Activated CD8-positive, alpha-beta memory T cell treated with anti-CD3 and anti-CD28 coated beads, Interleukin-2, amount 50 U/mL, for 24 hours (primary cell): Measurements from ENCODE around the gene NUP62CL.
"Not testable (repeated sequence)": the region's sequence is repeated elsewhere in the genome, so short reads cannot be mapped to it uniquely, and the experiment has no call there.

Source experiments
- DNase-seq: peaks from one replicate; pipeline ENCODE4 v3.0.0-alpha.2; 2020; ENCODE audit errors: extremely low read depth

Gene NUP62CL, protein sequence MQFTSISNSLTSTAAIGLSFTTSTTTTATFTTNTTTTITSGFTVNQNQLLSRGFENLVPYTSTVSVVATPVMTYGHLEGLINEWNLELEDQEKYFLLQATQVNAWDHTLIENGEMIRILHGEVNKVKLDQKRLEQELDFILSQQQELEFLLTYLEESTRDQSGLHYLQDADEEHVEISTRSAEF

DNA sequence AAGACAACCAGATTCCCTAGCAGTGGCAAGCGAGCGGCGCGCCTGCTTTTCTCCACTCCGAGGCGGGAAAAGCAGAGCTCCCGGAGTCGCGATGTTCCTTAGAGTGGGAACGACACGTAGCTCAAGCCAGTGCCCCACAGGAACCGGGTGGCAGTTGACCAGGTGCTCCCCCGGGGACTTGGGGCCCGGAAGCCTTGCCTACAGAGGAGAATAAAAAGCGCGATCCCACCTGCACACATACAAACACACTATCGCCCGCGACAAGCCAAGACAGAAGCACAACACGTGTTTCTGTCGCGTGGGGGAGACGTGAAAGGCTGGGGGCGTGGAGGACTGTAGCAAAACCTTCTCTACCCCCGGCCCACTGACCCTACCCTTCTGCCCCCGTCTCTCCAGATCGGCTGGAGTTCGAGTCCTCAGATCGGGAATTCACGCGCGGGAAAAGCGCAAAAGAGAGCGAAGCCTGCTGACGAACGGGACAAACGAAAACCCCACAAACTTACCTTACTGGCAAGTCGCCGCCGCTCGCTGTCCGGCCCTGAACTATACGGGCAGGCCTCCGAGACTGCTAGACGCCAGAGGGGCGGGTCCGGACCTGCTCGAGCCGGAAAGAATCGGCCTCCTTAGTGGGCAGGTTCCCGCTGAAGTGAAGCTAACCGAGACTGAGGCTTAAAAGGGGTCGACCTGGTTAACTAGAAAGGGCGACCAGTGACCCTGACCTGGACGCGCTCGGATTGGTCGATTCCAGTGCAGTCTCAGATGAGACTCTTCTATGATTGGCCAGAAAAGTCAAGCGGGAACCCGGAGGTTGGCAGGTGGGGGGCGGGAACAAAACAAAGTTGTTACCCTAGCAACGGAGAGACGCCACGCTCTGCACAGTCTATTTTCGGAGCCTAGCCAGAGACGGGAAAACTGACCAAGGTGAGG is at the start of gene NUP62CL, which contains the start of gene DNAAF6:
Gene NUP62CL, minus strand, starts transcription at position 664 of the 927 bp plus-strand sequence. CDS start 31,287 bp downstream, outside the sequence.
Gene DNAAF6, plus strand, starts transcription at position 842 of the 927 bp plus-strand sequence. CDS start 6,265 bp downstream, outside the sequence.
- DNase-seq, result peak; percentile 30

DNA sequence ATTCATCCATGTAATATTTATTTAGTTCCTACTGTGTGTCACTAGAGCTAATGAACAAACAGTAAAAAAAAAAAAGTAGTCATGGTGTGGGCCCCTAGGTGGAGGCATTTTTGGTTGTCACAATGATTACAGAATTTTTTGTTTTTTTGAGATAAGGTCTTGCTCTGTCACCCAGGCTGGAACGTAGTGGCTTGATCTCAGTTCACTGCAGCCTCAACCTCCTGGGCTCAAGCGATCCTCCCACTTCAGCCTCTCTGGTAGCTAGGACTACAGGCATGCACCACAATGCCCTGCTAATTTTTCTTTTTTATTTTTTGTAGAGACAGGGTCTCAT is 22.2 kb upstream of the NUP62CL start:
- DNase-seq, result no peak

DNA sequence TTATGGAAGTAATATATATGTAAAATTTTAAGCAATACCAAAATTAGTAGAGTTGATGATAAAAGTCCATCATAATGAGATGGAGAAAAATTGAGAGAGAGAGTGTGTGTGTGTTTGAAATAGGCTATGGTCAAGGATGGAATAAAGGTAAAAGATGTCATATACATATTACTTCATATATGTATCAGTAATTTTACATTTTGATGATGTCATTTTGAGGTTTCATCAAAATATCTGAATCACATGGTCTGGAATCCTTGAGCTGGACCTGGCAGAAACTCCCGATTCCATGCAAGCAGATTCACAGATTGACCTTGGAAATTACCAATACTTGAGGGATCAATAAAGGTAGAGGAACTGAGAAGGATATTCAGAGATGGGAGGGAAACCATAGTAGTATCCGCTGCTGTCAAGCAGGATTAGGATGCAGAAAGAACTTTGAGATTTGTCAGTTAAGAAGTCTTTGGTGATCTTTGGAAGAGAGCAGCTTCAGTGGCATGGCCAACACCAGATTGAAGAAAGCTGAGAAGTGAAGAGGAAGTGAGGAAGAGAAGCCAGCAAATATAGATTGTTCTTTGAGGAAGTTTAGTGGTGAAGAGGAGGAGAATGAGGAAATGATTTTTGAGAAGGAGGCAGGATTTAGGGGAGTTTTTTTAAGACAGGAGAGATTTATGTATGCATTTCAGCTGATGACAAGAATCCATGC is 21.7 kb upstream of the NUP62CL start:
- no peak for DNase-seq

DNA sequence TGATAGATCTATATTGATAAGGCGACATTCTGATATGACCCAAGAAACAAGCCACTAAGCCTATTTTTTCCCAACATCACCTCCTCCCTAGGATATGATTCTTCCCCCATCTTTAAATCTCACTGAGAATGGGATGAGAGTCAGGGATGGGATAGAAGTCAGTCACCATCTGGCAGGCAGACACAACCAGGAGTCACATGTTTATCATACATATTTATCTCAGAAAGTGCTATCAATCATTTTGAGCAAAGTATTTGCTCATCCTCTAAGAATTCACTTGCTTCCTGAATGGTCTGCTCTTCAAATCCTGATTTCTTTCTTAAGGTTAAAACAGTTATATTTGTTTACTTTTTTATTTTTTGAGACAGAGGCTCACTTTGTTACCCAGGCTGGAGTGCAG is 20.5 kb upstream of the NUP62CL start:
- no peak for DNase-seq

DNA sequence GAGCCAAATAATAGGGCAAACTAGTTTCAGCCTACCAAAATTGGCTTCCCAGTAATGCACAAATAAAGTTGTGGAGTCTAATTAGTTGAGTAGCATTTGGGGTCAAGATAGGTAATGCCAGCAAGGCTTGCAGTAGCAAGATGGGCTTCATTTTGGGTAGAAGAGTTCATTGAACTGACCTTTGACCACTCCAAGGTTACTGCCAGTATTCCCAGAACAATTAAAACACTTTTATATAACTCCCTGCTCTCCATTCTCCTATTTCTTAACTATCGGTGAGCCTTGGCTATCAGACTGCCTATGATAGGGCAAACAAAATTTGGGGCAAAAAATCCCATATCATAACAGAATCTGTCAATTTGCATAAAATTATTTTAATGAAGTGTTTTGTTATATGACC is 7.2 kb upstream of the NUP62CL start:
- DNase-seq, result no peak

DNA sequence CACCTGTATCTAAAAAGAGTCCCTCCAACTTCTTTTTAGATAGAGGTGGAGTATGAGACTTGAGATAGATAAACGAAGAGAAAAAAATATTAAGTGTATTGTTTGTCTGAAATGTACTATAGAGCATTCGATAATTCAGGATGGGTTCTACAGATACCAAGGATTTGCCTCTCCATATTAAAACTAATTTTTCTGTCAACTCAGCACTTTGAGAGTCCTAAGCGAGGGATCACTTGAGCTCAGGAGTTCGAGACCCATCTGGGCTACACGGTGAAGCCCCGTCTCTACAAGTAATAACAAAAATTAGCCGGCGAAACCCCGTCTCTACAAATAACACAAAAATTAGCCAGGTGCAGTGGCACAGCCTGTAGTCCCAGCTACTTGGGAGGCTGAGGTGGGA is 1.7 kb upstream of the NUP62CL start:
- DNase-seq, result no peak

DNA sequence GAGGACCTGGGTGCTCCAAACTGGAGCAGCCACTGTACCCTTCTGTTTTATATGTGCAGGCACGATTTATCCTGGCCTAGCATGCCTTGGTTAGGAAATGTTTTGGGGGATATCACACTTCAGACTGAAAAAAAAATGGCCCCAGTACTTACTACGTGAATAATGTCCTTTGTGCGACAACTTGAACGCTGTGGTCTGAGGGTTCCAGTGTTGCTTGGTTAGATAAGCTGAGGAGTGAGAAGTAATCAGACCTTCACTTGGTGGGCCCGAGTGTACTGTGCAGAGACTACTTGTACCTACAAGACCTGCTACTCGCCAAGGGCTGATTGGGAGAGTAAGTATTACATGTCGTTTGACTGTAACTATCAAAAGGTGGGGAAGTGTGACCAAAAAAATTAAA is 856 bp upstream of the NUP62CL start:
- no peak for DNase-seq

DNA sequence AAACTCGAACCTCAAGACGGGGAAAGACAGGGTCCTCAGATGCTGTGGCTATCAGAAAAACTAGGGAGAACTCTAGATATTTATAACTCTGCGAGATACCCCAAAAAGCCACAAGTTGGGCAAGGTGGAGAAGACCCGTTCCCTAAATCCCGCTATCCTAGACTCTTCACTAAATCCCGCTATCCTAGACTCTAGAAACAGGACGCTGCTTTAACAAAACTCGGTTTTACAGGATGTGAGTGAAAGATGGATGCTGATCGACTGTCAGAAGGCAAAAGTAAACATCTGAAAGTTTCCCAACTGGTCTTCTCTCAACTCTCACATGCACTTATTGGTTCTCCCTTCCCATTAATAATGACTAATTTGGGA is 448 bp upstream of the NUP62CL start:
- no peak for DNase-seq

DNA sequence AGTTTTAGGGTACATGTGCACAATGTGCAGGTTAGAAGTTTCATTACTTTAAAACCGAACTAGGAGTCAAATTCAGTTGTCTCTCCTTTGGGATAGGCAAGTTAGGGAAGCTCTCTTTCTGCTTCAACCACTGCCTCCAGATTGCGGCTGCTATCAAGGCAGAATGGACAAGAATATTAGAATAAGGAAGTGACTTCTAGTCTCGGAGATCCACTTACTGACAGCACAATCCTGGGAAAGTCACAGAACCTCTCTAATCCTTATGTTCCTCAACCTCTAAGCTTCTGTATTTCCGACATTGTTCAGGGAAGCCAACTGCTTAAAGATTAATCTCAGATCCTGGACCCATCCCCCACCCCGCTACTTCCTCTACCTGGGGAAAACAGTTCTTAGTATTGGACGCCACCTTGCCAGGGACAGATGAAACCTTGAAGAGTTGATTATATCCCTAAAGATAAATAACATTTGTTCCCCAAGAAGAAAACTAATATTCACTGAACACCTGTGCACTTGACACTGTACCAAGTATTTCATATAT is 2.1 kb downstream of the NUP62CL start:
- no peak for DNase-seq

DNA sequence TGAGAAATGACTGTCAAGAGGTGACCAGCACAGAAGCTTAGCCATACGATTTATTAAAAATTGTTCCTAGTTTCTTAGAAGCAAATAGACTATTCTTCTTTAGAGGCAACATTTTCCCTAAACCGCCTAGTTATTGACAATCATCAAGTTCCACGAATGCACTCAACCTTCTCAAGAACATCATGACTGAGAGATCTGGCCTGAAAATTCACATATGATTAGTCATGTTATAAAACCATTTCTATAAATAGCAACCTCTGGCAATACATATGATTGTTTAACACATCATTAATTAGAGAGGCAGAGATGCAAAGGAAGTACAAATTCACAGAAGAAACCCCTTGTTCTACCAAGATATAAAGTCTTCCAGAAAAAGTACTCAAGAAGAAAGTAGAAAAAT is 6.7 kb downstream of the NUP62CL start:
- DNase-seq, result no peak

DNA sequence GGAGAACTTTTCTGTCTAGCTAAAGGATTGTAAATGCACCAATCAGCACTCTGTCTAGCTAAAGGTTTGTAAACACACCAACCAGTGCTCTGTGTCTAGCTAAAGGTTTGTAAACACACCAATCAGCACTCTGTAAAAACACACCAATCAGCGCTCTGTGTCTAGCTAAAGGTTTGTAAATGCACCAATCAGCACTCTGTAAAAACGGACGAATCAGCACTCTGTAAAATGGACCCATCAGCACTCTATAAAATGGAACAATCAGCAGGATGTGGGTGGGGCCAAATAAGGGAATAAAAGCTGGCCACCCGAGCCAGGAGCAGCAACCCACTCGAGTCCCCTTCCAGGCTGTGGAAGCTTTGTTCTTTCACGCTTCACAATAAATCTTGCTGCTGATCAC is 8.2 kb downstream of the NUP62CL start:
- not testable (repeated sequence) for DNase-seq

DNA sequence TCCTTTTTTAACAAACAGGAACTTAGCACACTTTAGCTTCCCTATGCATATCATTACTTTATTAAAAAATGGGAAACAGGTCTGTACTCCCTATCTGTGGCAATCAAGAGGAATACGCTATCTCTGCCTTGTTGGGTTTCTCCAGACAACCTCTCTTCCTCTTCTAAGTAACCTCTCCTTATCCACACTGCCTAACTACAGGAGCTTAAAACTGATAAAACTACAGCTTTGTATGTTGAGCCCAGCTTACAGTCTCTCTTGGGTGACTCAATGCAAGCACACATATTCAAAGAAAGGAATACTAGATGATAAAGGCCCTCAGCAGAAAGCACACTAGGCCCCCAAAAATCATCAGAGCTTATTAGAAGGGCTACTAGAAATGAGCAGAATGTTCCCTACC is 8.9 kb downstream of the NUP62CL start:
- DNase-seq, result no peak

DNA sequence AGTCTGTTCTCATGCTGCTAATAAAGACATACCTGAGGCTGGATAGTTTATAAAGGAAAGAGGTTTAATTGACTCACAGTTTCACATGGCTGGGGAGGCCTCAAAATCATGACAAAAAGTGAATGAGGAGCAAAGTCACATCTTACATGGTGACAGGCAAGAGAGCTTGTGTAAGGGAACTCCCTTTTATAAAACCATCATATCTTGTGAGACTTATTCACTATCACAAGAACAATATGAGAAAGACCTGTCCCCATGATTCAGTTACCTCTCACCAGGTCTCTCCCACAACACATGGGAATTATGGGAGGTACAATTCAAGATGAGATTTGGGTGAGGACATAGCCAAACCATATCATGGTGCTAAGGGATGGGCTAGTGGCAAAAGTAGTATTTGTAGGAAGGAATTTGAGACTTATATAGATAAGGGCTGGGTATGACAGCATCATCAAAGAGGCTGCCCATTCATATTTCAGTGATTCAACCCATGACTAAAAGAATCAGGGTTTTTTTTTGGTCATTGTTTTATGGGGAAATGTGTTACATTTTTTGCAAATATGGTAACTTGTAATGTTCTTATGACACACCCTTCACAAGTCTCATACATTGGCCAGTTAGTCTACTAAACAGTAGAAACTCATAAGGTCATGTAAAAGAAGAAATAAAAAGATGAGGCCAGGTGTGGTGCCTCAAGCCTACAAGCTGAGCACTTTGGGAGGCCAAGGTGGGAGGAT is 34.7 kb downstream of the NUP62CL start:
- no peak for DNase-seq

DNA sequence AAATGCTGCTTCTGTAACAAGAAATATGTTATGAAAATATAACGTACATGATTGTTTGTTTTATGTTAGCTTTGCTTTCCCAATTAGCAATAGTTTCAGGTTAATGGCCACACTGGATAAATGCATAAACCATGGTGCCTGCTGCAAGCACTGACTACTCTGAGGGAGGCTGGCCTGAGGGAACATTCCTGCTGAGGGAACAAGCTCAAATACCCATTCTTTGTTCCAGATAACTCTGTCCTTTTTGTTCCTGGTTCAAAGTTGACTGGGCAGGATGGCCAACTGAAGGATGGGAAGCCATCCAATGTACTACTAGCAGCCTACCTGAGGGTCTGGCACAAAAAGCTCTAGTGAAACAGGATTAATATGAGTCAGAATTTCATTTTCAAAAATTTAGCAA is 37.5 kb downstream of the NUP62CL start:
- no peak for DNase-seq

DNA sequence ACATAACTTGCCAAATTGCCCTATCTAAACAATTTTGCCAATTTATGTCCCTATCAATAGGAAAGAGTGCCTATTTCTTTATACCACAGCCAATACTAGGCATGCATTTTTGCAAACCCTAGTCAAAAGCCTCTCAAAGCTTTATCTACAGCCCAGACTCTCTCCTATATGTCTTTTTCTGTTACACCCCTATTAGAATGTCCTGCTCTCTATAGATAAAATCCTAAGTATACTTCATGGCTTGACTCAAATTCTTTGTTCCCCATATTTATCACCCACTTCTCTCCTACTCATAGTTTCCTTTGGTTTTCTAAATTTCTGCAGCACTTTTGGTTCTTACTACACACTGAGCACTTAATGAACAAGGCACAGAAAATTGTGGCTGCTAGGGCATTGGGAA is 38.0 kb downstream of the NUP62CL start:
- no peak for DNase-seq

DNA sequence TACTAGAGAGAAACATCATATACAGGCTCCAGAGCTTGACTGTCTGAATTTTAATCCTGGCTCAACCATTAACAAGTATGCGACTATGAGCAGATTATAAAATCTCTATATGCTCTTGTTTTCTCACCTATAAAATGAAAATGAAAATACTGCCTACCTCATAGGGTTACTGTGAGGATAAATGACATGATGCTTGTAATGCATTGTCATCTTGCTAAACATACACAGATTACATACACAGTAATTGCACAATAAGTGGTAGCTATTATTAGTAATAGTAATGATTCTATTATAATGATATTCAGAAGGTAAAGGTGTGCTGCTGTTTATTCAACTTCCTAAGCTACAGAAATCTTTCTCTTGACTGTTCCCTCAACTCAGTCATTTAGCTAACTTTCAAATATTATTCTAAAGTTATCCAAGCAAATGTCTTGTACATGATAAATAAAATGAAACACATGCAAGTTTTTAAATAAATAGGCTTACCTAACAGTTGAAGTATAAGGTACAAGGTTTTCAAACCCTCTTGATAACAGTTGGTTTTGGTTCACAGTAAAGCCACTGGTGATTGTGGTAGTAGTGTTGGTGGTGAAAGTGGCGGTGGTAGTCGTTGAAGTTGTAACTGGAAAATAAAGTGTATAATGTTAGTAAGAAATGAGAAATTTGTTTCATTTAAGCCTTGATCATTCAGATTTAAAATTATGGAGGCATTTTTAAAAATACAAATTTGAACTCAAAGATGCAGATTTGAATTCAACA is 38.9 kb downstream of the NUP62CL start:
- DNase-seq, result no peak

DNA sequence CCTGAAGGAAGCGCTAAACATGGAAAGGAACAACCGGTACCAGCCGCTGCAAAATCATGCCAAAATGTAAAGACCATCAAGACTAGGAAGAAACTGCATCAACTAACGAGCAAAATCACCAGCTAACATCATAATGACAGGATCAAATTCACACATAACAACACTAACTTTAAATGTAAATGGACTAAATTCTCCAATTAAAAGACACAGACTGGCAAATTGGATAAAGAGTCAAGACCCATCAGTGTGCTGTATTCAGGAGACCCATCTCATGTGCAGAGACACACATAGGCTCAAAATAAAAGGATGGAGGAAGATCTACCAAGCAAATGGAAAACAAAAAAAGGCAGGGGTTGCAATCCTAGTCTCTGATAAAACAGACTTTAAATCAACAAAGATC is 48.6 kb downstream of the NUP62CL start:
- not testable (repeated sequence) for DNase-seq

DNA sequence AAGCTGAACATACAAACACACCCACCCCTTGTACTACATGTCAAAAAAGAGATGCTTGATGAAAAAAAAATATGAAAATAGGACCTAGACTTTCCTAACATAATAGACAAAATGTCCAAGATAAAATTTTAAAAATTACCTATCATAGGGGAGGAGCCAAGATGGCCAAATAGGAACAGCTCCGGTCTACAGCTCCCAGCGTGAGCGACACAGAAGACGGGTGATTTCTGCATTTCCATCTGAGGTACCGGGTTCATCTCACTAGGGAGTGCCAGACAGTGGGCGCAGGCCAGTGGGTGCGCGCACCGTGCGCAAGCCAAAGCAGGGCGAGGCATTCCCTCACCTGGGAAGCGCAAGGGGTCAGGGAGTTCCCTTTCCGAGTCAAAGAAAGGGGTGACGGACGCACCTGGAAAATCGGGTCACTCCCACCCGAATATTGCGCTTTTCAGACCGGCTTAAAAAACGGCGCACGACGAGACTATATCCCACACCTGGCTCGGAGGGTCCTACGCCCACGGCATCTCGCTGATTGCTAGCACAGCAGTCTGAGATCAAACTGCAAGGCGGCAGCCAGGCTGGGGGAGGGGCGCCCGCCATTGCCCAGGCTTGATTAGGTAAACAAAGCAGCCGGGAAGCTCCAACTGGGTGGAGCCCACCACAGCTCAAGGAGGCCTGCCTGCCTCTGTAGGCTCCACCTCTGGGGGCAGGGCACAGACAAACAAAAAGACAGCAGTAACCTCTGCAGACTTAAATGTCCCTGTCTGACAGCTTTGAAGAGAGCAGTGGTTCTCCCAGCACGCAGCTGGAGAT is 50.4 kb downstream of the NUP62CL start:
- DNase-seq, result not testable (repeated sequence)

DNA sequence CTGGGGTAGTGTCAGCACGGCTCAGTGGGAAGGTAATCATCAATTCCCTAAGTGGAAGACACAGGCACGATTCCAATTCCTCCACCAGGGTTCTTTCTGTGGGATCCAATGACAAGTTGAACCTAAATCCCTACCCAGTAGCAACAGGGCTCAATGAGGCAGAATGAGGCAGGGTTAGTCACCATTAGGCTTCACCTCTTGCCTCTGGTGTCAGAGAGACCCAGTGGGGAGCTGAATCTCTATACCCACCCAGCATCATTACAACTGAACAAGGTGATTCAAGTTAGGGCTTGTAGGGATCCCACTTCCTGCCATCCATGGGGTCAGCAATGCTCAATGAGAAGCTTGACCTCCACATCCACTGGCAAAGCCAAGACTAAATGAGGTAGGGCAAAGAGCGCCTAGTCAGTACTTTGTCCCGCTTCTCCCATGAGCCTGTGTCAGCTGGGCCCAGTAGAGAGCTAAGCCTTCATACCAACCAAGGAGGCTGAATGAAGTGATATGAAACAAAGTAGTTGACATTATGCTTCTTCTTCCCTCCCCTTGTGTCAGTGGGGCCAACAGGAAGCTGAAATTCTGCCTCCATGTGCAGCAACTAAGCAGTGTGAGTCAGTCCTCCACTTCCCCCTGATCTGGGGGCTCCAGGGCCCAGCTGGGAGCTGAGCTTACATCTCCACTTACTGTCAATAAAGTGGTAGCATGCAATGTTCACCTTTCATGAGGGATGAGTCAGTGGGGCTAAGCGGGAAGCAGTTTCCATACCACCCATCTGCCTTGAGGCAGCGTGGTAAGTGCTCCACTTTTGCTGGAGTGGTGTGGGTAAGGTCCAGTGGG is 51.2 kb downstream of the NUP62CL start:
- DNase-seq, result no peak
